GM19452 (cell line): ENCODE results near the gene RNF220.

Experiments used
- ATAC-seq: cut with Tn5 transposase; IDR thresholded peaks from one replicate; pipeline ENCODE4 v1.9.1; 2021; ENCODE audit not compliant: unreplicated experiment

RNF220 gene

DNA sequence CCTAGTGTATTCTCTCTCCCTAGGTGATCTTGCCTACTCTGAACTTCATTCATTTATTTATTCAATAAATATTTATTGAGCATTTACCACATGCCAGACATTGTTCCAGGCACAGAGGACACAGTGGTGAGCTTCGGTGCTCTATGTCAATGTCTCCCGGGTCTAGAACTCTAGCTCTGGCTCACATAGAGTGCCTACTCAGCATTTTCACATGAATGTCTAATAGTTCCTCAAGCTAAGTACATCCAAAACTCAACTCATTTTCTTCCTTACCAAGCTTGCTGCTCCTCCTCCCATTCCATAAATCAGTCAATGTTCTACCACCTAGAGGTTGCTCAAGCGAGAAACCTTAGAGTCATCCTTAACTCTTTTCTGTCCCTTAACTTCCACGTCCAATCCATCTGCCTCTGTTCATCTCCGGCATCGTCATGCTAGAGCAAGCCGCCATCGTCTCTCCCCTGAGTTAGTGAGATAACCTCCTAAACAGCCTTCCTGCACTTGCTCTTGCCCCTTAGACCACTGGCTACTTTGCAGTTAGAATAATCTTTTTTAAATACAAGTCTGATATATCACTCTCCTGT, 201.7 kb downstream of the RNF220 start:
- no peak for ATAC-seq

DNA sequence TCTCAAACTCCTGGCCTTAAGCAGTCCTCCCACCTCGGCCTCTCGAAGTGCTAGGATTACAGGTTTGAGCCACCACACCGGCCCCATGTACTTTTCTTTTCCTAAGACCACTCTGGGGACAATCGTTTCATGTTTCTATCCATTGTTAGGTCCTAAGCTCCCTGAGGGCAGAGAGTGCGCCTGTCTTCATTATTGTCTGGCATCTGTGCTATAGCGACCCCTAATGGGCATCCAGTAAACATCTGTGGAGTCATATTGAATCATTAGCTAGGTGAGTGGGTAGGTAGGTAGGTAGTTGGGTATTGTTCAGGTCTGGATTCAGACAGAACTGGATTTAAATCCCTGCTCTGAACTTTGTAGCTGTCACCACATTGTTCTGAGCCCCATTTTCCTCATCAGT, 203.1 kb downstream of the RNF220 start:
- no peak for ATAC-seq

- no peak for ATAC-seq
Observed at GRCh38 chr1:44609412-44609767, 204.3 kb downstream of the RNF220 start.

GRCh38 chr1:44609768-44610526, 204.9 kb downstream of the RNF220 start:
- ATAC-seq = no peak

DNA sequence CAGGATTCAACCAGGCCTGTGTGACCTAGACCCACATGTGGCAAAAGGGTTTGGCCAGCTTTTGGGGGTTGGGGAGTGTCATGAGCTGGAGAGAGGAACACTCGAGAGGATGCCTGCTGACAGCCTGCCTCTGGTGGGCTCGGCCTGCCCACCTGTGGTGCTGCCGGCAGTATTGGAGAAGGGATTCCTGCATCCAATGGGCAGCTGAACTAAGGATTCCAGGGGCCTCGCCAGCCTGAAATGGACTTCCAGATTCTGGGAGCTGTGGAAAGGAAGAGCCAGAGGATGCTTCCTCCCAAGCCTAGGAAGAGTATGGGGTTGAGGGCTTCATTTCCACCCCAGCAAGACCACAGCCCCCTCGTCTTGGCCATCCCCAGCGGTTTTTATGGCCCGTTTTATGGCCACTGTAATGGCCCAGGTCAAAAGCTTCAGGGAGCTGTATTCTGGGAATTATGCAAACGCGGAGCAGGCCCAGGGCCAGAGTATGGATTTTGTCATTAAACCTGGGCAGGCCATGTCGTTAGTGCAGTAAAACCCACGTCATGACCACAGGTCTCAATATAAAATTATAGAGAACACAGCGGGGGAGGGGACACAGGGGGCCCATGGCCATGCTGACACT, 205.6 kb downstream of the RNF220 start:
- no peak for ATAC-seq

DNA sequence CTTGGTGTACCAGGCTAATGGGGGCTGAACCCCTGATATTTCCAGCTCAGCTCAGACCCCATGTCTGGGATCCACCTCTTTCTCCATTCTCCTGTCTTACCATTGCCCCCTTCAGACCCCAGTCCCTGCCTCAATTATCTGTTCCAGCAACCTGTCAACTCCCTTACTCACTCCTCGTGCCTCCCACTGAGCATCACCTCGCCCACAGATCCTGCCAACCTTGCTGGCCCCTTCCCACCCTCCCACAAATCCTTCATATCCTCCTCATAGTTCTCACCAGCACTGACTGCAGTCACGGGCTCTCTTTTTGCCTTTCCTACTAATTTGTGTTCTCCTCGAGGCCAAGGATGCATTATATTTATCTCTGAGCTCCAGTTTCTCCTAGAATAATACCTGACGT, 206.4 kb downstream of the RNF220 start:
- ATAC-seq = no peak

DNA sequence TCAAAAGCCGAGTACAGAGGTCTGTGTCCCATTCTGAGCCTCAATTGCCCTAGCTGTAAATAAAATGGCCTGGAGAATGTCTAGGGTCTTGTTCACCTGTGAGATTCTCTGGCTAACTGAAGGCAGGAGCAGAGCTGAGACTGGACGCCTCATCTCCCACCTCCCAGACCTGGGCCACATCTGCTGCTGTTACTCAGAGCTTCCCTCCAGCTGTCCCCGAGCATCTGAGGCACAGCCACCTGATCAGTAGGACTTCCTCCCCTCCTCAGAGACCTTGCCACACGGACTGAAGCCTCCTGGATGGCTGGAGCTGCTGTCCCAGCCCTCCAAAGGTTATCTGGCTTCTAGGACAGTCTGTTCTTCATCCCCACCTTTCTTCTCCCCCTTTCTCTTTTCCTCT, 206.8 kb downstream of the RNF220 start:
- no peak for ATAC-seq

DNA sequence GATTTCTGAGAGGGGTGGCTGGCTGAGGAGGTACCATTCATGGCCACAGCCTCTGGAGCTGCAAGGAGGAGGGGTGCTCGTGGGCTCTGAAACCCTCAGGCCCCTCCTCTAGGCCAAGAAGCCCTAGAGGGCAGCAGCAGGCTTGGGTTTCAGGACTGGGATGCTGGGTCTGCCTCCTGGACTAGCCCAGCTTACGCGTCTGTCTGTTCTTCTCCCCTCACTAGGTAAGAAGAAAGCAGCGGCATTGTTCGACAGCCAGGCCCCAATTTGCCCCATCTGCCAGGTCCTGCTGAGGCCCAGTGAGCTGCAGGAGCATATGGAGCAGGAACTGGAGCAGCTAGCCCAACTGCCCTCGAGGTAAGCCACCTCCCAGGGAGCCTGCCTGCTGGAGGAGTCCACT, 208.9 kb downstream of the RNF220 start:
- ATAC-seq = no peak

DNA sequence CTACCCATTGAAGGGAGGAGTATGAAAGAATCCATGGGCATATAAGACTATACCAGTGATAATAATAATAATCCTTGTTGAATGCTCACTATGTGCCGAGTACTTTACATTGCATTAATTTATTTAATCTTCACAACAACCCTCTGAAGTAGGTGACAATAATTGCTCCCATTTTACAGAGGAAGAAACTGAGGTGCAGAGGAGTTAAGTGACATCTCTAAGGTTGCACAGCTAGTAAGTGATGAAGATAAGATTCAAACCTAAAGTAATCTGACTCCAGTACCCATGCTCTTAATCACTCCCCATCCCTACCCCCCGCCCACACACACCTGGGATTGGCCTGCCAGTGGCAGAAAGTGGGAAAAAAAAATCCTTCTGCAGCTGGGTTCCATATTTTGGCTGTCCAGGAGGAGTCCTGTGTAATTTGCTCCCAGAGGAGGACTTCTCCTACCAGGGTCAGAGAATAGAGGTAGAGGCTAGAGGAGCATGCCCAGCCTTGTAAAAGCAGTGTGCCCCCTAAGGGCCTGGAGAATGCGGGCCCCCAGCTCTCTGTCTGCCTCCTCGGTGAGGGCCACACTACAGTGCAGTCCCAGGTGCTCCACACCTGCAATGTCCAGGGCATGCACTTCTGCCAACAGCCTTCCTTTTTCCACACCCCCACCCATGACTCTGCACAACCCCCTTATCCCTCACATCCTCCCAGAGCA, 211.4 kb downstream of the RNF220 start:
- no peak for ATAC-seq

GRCh38 chr1:44616991-44617702, 212.1 kb downstream of the RNF220 start:
- no peak for ATAC-seq

GRCh38 chr1:44617703-44618029, 212.6 kb downstream of the RNF220 start:
- no peak for ATAC-seq

- no peak for ATAC-seq
Observed at GRCh38 chr1:44619261-44619900, 214.3 kb downstream of the RNF220 start.

- ATAC-seq = no peak
Observed at GRCh38 chr1:44620072-44620471, 215.0 kb downstream of the RNF220 start.

- ATAC-seq = no peak
Observed at GRCh38 chr1:44621841-44622286, 216.8 kb downstream of the RNF220 start.

DNA sequence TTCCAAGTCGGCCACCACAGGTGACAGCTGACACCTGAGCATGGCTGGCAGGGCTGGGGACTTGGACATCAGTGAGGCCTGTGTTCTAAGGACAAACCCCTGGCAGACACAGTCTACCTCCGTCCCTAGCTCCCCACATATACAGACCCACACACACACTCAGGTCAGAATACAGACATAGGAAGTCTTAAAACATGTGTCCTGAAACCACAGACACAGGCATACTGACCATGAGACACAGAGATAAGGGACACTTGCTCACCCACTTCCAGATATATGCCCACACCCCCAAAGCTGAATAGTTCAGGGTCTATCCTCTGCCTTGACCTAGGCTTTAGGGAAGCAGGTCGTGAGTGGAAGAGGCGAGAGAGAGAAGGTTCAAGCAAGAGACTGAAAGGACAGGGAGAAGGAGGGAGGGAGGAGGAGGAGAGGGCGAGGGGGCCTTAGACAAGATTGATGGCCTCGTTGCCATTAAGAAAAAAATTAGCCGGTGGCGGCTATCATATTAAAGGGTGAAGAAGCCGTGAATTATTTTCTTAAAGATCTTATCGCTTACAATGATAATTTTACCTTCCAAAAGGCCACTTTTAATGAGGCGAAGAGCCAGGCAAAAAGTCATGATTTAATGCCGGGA, 219.3 kb downstream of the RNF220 start:
- no peak for ATAC-seq

DNA sequence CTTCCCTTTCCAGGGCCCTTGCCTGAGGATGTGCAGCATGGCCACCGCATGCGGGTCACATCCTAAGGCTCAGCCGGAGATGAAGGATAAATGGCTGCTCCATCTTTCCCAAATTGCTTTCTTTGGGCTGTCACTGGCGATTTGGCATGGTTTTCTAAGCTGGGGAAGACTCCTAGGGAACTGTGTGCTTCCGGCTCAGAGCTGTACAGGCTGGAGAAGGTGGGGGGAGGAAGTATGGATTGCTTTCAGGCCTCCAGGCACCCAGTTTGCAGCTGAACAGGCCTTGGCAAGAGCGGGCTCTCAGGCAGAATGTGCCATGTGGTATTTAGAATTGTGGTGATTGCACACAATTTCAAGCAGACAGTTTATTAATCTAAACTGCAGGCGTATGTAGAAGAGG, 220.3 kb downstream of the RNF220 start:
- no peak for ATAC-seq

DNA sequence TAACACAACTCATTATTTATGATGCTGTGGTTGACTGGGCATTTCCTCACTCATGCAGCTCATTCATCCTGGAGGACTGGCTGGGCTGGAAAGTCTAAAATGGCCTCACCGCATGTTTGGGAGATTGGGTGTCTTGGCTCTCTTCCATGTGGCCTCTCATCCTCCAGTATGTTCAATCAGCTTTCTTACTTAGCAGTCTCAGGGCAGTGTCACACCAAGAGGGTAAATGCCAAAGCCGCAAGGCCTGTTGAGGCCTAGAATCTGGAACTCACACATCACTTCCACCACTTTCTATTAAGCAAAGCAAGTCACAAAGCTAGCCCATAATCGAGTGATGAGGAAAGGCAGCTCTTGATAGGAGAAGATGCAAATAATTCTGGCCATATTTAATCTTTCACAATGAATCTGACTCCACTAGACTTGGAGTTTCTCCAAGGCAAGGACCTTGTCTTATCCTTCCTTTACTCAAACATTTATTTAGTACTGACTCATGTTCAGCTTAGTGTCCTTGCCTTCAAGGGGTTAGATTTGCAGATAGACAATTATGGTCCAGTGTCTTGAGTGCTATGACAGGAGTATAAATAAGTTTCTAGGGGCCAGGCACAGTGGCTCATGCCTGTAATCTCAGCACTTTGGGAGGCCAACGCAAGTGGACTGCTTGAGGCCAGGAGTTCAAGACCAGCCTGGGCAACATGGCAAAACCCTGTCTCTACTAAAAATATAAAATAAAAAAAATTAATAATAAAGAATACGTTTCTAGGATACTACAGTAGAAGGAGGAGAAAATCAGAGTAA, 224.1 kb downstream of the RNF220 start:
- ATAC-seq = no peak

DNA sequence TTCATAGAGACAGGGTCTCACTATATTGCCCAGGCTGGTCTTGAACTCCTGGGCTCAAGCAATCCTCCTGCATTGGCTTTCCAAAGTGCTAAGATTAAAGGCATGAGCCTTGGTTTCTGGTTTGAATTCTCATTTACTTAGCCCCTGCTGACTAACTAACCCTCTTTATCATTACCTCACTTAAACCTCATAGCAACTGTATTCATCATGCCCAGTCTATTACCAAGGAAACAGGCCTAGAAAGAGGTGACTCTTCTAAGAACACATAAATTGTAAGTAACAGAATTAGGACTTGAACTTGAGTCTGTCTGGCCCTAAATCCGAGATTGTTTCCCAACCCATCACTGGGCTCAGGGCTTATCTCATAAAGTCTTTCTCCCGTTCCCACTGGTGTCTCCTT, 225.1 kb downstream of the RNF220 start:
- no peak for ATAC-seq

DNA sequence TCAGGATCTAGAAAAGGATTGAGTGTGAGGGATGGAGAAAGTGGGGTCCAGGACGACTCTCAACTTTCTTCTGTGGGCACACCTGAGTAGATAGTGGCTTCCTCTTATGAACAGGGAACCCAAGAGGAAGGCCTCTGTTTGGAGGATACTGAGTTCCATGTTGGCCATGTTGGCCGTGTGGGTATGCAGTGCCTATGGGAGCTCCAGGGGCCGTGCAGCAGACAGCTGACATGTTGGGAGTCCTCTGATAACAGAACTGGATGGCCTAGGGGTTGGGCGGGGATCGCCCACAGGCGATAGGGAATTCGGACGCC, 226.2 kb downstream of the RNF220 start:
- ATAC-seq = no peak
